HG03469 (cell line): ENCODE data around the gene ACOT7.

Source experiments
- ATAC-seq: cut with Tn5 transposase; IDR thresholded peaks from one replicate; pipeline ENCODE4 v1.9.1; 2021; ENCODE audit warnings: mild to moderate bottlenecking, moderate library complexity, moderate number of reproducible peaks; ENCODE audit not compliant: unreplicated experiment

ACOT7 gene

DNA sequence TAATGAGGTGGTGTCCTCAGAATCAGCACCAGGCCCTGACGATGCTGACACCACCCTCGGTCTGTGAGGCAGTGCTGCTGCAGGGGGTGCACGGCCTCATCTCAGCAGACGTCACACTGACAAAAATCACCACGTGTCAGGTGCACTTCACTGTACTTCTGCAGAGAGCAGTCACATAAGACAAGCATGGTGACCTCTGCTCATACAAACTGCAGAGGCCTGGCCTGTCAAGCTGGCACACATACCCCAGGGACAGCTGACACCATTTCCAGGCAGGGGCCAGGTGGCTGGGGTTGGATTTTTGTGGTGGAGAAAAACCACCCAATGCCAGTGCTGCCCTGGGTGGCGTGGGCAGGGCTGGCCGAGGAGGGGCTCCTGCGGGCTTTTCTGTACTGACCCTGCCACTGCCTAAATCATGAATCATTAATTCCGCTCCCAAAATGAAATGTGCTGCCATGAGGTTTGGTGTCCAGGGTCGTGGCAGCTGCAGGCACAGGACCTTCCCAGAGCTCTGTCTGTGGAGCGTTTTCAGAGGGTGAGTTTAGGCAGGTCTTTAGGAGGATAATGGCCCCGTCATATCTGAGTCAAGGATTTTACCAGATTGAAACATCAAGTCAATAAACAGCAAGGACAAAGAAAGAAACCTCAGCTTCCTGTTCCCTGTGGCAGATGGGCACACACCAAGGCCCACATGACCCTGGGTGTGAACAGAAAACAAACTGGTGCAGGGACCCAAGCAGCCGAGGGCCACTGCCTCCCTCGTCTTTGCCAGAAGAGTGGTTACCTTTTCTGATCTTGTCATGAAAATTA, 99.3 kb downstream of the ACOT7 start:
- no peak for ATAC-seq

DNA sequence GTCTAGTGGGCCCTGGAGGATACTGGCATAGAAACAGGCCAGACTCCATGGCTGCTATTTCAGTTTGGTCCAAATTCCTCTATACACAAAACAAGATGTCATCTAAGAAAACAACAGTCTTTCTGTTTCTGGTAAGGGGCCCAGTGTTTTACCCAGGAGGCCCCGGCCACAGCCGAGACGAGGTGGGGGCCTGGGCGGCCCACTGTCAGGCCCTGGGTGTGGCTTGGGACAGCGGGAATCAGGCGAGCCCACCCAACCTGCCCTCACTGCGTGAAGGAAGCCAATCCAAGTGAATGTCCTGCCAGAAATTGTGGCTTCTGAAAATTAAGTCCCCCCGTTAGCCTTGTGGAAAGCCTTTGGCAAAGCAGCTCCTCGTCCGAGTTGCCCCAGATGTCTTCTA, 101.5 kb downstream of the ACOT7 start:
- ATAC-seq: no peak

DNA sequence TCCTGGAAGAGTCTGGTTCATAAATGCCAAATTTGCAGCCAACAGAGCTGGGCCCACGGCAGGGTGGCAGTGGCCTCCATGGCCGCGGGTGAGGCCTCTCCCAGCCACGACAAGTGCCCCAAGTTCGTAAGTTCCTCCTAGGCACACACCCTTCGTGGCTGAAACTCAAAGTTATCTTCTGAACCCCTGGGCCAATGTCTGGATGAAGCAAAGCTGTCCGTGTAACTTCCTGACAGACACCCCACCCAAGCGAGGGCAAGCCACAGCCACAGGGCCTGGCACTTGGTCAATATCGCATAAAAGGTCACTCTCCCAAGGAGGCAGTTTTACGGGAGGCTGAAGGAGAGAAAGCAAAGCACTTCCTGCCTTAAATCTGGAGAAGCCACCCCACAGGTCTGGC, 104.9 kb downstream of the ACOT7 start:
- ATAC-seq: no peak

DNA sequence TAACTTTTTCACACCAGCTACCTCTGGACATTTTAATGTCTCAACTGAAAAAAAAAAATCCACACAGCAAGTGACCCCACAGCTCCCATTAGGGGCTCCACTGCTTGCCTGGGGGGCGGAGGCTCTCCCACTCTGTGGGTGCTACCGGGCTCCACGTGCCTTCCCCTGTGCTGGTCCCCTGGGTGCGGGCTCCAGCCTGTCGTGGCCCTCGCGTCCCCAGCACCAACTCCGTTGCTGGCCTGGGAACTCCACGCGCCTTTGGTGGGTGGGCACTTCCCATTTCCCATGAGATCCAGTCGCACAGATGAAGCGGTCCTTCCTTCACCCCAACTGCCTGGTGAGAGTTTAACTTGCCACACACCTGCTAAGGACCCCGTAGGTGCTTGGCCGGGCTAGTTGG, 105.5 kb downstream of the ACOT7 start:
- ATAC-seq: no peak

DNA sequence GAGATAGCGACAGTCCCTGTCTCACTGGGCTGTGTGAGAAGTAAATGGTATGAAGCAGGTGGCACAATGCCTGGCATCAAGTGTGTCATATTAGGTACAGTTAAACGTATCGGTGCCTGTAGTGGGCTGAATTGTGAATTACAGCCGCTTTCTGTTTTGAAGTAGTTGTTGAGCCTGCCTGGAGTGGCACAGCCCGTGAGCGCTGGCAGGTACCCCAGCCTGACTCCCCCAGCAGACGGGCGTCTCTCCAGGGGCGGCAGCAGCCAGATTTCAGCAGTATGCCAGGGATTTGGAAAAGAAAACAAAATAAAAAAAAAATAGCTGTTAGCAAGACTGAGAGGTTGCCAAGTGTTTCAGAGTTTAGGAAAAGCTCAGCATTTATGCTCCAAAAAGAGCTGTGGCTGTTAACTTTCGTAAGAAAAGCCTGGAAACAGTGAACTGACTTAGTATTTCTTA, 106.1 kb downstream of the ACOT7 start:
- no peak for ATAC-seq

DNA sequence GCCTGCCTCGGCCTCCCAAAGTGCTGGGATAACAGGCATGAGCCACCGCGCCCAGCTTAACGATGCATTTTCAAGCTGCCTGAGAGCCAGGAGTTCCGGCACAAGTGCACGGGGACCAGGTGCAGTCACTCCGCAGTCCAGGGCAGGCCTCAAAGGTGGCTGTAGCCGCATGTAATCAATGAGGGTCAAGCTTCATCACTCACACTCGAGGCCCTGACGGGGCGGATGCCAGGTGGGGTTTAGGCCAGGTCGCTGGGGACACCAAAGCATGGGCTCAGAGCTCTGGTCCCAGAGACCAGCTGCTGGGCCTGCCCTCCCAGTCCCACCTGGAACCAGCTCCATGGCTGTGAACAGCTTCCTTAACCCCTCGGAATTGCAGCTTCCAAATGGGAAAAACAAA, 106.5 kb downstream of the ACOT7 start:
- ATAC-seq: no peak

DNA sequence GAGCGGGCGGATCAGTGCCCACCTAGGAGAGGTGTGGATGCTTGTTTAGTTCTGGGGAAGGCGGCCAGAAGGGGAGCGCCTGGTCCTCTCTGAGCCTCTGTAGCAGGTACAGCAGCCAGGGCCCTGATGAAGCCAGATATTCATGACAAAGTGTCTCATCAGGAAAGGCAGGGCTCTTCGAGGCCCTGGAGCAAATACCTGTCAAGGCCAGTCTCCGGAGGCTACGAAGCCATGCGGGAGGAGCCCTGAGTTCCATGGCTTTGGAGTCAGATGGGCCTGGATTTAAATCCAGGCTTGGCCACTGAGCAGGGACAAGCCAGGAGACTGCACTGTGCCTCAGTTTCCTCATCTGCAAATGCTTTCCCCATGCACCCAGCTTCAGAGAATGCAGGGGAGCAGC, 107.3 kb downstream of the ACOT7 start:
- no peak for ATAC-seq

DNA sequence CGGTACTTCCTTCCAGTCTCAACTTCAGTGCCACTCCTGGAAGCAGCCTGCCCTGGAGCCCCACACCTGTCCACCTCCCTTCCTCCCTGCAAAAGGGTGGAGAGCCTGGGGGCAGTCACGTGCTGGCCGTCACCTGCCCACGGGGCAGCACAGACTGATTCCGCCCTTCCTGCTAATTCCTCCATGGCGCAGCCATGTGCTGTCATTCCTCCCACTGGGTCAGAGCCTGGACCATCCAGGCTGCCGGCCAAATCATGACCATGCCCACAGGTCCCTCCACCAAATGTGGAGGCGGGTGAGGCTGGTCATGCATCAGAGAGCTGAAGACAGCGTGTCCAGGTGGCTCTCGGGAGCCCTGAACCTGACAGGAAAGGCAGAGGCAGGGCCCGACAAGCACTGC, 108.2 kb downstream of the ACOT7 start:
- no peak for ATAC-seq

DNA sequence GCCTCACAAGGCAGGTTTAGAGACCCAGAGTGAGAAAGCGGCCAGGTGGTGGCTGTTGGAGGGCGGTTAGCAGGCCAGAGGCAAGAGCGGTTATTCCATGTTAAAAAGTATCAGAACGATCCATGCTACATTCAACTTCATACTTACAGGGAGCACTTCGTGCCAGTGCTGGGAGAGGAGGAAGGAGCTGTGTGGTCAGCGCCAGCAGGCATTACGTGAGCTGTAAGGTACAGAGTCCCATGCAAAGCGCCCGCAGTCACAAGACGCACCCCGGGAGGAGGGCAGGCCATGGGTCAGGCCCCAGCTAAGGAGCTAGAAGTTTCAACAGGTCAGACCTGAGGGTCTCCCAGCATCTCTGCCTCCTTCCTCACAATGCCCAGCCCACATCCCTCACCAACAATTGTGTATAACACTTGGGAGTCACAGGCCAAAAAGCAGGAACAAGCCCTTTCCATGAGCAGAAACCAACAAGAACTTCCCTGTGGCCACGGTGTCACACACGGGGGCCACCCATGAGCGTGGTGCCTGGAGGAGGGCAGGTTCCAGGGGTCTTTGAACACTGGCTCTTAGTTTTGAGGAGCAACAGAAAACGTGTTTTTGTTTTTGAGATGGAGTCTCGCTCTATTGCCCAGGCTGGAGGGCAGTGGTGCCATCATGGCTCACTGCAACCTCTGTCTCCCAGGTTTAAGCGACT, 110.8 kb downstream of the ACOT7 start:
- no peak for ATAC-seq

DNA sequence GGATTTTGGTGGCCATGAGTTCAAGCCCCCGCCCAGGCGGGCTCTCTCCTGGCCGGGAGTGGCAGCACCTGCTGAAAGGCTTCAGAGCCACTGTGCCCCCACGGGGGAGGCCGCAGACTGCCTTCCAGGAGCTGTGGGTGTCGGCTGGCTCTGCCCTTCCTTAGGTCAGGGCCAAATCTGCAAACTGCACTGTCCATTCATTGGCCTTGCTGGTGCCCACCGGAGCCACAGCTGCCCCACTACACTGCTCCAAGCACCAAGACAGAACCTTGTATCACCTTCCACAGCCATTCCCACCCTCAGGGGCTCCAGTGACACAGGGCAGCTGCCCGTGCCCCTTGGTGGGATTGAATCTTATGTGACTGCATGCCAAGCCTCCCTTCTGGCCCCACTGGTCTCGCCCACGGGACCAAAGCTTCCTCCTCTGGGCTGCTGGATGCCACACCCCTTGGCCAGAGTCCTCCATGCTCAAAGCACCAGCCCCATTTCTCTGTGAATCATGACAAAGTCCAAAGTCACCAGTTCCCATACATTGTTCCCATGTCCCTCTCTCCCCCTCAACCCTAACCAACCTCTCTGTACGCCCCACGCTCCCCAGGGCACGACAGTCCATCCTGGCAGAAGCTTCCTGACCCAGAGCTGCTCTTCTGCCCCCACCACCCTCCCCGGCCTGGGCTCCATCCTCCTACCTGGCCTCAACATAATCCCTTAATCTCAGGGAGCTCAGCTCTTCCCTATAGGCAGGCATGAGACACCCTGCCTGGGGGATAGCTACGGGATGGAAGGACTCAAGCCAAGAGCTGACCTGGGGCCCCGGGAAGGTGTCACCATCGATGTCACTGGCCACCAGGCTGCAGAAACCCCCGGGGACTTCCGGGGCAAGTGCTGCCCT, 111.8 kb downstream of the ACOT7 start:
- ATAC-seq: no peak

DNA sequence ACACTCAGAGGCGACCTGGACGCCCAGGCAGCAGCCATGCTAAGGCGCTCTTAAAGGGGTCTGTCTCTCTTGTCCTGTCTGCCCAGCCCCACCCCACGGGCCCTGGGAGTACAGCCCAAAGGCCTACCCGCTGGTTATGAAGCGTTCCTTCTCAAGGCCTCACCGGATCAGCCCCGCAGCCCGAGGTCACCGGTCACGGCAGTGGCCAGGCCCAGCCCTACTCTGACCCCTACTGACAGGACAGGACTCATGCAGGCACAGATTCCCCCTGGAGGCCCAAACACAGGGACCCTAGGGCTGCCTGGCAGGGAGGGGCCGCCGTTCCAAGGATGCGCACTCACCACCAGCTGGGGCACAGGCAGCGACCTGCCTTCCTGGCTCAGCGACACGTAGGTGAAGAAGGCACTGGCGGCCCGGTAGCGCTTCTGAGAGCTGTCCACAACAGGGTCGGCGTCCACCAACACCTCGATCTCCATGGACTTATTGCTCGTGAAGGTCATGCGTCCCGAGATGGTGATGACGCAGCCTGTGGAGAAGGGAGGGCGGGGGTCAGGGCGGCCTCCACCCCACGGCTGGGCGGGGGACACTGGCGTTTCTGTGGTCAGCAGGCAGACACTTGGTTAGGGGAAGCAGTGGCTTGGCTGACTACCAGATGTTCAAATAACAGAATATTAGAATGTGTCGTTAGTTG, 112.7 kb downstream of the ACOT7 start:
- ATAC-seq: no peak

DNA sequence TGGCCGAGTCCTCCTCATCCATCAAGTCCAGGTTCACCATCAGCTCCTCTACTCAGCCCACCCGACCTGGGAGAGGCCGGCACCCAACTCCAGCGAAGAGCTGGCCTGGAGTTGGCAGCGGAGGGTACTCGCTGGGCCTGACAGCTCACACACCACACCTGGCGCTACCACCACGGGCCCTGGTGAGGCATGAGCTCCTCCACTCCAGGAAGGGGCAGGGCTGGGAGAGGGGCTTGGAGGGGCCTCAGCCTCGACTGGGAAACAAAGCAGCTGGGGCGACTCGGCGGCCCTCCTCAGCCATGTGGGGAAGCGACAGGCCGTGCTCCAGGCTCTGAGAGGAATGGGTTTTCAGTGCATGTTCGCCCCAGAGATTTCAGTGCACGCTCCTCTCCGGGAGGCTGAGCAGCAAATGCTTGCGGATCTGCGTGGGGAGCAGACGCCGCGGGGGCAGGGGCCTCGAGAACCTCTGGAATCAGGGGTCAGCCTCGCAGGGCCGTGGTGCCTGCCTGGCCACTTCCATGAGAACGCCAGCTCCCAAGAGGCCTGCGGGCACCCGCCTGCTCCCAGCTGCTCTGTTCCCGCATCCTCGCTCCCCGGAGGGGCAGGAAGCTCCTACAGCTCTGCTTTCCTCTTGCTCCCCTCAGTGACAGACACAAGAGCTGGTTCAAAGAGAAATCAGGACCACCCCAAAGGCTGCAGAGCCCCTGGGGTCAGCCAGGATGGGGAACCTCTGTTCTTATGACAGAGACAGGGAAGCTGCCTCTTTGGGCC, 113.8 kb downstream of the ACOT7 start:
- ATAC-seq: no peak

DNA sequence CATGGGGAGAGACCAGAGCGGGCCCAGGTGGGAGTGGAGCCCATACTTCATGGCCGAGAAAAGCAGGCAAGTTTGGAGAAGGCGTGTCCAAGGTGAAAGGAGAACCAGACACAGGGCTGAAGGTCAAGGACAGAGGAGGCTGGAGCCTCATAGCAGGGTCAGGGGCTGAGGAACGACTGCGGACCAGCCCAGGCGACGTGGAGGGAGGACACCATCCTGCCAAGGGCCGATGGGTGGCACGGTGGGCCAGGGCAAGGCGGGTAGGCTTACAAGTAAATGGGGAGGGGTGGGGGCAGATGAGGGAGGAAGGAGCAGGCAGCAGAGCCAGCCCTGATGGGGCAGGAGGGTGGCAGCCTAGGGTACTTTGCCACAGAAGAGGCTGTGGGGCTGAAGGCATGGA, 114.5 kb downstream of the ACOT7 start:
- no peak for ATAC-seq

DNA sequence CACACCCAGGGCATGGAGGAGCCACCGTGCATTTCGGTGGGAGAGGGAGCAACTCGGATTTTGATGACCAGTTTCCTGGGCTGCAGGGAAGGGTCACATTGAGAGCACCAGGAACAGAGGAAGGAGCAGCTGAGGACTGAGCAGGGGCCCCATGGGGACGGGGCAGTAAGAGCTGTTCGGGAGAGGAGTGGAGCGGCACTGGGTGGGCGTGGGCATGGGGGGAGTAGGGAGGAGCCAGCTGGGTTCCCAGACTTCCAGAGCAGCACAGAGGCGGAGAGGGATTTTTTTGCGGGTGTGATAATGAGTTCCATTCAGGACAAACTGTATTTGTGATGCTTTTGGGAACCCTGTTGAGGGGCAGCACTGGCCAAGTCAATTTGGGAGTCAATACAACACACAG, 115.3 kb downstream of the ACOT7 start:
- no peak for ATAC-seq

DNA sequence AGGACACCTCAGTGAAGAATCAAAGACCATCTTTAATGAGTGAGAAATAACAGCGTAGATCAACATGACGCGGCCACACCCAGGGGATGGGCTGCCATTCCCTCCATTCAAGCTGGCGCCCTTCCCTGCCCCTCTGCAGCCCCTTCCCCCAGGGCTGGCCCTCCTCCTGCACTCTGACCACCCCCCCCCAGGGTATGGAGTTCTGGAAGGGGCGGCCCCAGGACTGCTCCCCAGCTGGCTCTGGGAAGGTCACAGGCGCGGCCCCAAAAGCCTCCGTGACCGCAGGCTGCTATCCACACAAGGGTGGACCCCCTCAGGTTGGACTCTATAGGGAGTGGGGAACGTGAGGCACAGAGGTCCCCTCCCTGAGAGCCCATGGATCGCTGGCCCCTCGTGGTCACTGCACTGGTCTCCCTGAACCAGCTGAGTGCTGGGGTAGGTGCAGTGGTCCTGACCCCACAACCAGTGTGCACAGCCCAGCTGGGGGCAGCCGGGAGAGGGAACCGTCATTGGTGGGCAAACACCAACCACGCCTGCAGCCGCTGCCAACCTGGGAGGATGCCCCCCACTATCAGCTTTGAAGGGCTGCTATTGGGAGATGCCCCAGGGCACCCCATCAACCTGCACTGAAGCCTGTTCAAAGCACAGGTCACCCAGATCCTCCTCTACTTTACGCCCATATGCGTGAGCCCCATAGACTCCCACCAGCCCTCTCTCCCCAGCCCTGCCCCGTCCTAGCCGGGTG, 116.6 kb downstream of the ACOT7 start:
- no peak for ATAC-seq

DNA sequence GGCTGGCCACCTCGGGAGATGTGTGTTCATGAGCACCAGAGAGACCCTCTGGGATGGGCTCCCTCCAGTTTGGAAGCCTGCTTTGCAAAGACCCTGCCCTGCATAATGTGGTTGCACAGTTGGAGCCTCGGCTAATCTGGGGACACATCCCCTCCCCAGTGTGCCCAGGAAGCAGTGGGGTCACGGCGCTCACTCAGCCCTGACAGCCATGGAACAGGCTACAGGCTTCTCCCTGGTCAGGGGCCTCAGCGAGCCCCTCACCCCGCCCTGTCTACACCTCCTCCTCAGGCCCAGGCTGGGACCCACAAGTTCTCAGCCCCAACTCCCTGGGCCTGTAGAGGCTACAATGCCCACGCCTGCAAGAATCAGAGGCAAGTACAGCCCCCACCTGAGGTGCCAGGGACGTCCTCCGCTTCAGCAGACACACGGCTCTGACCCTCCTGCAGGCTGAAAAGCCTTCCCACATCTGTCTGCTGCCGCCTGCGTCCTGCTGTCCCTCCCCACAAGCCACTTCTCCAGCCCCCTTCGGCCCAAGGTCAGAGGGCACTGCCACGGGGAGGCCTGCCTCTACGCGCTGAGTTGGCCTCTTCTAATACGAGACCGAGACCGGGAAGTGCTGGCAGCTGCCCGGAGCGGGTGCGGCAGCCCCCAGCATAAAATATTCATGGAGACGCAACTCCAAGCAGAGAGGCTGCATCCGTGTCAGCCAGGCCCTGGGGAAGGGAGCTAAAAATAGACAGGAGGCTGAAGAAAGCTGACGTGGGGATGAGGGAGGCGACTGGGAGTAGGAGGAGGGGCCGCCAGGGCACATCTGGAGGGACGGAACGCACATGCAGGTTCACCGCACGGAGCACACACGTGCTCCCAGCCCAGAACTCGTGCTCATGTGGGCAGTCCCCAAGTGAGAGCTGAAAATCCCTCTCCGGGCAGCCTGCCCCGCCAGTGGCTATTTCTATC, 117.5 kb downstream of the ACOT7 start:
- ATAC-seq: no peak

DNA sequence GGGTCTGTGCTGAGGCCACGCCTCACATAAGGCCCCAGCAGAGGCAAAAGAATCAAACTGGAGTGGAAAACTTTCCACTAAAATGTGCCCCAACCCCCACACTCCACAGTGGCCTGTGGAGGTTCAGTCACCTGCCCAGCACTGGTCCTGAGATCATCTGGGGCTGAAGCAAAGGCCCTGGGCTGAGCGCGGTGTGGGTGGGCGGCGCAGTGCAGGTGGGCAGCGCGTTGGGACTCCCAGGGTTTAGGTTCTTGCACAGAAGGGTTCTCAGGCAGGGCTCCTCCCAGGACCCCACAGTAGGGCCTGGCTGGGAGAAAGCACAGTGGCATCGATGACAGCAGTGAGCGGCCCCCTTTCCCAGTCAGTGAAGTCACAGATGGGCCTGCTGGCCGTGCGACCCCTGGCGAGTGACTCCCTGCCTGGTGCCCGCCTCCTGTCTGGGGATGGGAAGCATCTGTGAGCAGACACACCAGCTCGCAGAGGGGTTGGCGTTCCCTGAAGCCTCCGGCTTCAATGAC, 118.9 kb downstream of the ACOT7 start:
- no peak for ATAC-seq

DNA sequence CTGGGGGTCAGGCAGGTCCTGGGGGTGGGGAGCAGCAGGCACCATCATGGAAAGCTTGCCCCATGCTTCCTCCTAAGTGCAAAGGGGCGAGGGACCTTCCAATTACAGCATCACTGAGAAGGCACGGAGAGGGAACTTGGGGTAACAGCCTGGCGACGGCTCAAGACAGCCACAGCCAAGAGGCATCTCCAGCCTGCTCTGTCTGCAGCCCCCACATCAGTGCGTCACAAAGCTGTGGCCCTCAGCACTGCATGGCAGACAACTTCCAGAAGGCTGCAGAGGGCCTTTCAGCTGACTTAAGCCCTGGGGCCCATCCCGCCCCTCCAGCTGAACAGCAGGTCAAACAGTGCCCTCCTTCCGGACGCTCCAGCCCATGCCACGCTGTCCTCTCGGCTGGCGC, 119.5 kb downstream of the ACOT7 start:
- ATAC-seq: no peak
